Erythroblast (primary cell): Measurements from ENCODE around the gene MPPED2.

Experiments used
- DNase-seq, 2 experiments: peaks; one replicate each; lab custom pipeline; 2025; lab: John Stamatoyannopoulos, UW
- GATA1 ChIP-seq: IDR thresholded peaks from 2 replicates; pipeline ENCODE4 v1.6.1; 2011; ENCODE audit warnings: low read depth, mild to moderate bottlenecking, control low read depth, low read length, moderate library complexity
- POLR2A ChIP-seq: IDR thresholded peaks from 2 replicates; pipeline ENCODE4 v1.6.1; 2011; ENCODE audit warnings: mild to moderate bottlenecking, low read length

Gene MPPED2

GRCh38 chr11:30431127-30431814 lies 154.9 kb downstream of the MPPED2 start:
- no peak for DNase-seq
- no peak for TF ChIP-seq POLR2A
- TF ChIP-seq GATA1: no peak

GRCh38 chr11:30429550-30429949 lies 156.6 kb downstream of the MPPED2 start:
- no peak for DNase-seq
- no peak for TF ChIP-seq POLR2A
- no peak for TF ChIP-seq GATA1

GRCh38 chr11:30426781-30427180 lies 159.4 kb downstream of the MPPED2 start:
- DNase-seq: no peak
- no peak for TF ChIP-seq GATA1
- no peak for TF ChIP-seq POLR2A

- TF ChIP-seq POLR2A (no peak), GATA1 (no peak)
- no peak for DNase-seq
These were observed 161.3 kb downstream of the MPPED2 start for GRCh38 chr11:30424844-30425243.

GRCh38 chr11:30424321-30424720 lies 161.8 kb downstream of the MPPED2 start:
- TF ChIP-seq GATA1 (no peak), POLR2A (no peak)
- no peak for DNase-seq

- no peak for TF ChIP-seq GATA1
- no peak for TF ChIP-seq POLR2A
- no peak for DNase-seq
These were observed 162.3 kb downstream of the MPPED2 start for GRCh38 chr11:30423886-30424285.

GRCh38 chr11:30423279-30423648 lies 162.9 kb downstream of the MPPED2 start:
- TF ChIP-seq GATA1: no peak
- no peak for TF ChIP-seq POLR2A

GRCh38 chr11:30422447-30423278 lies 163.5 kb downstream of the MPPED2 start:
- TF ChIP-seq POLR2A: no peak
- no peak for TF ChIP-seq GATA1
- DNase-seq: no peak

More at GRCh38 chr11:30423279-30423648, 162.9 kb downstream of the MPPED2 start:
- no peak for DNase-seq

- DNase-seq: no peak
- TF ChIP-seq GATA1: no peak
- no peak for TF ChIP-seq POLR2A
These were observed 165.8 kb downstream of the MPPED2 start for GRCh38 chr11:30420233-30420787.

- no peak for DNase-seq
- no peak for TF ChIP-seq GATA1
- no peak for TF ChIP-seq POLR2A
These were observed 171.3 kb downstream of the MPPED2 start for GRCh38 chr11:30414806-30415205.

- no peak for DNase-seq
These were observed 171.9 kb downstream of the MPPED2 start for GRCh38 chr11:30414244-30414643.

GRCh38 chr11:30412509-30412908 lies 173.6 kb downstream of the MPPED2 start:
- TF ChIP-seq POLR2A: no peak
- no peak for TF ChIP-seq GATA1
- DNase-seq: no peak

More at GRCh38 chr11:30414244-30414643, 171.9 kb downstream of the MPPED2 start:
- no peak for TF ChIP-seq POLR2A
- TF ChIP-seq GATA1: no peak

GRCh38 chr11:30411383-30411782 lies 174.8 kb downstream of the MPPED2 start:
- TF ChIP-seq GATA1 (no peak), POLR2A (no peak)
- no peak for DNase-seq

- TF ChIP-seq GATA1 (no peak), POLR2A (no peak)
- DNase-seq: no peak
These were observed 179.0 kb downstream of the MPPED2 start for GRCh38 chr11:30406978-30407762.
